OCI-LY3 (cell line): Measurements from ENCODE around the gene TFPT.

Source experiments
- CTCF ChIP-seq: fragments of 200-600, 300-600 bp; sonication (generic); IDR thresholded peaks from 2 replicates; pipeline ENCODE4 v1.5.1; 2014; ENCODE audit warnings: antibody characterized with exemption, low read length, low read depth
- EZH2phosphoT487 ChIP-seq: fragments of 200-600 bp; shearing (Covaris generic); IDR thresholded peaks from 2 replicates; pipeline ENCODE4 v1.6.1; 2018; ENCODE audit warnings: antibody characterized with exemption, mixed run types, low read depth

- TF ChIP-seq CTCF: no peak
- no peak for TF ChIP-seq EZH2phosphoT487
Observed at GRCh38 chr19:54154603-54155345, 39.3 kb upstream of the TFPT start.
